ENCODE results near the gene TRIM63. TPM values are rescaled to one million over a fixed set of nuclear protein-coding genes. Genes with fewer than 3 reads are reported as not detected.

The TRIM63 gene
- under 0.01 TPM in 1 of 2 replicates, not detected in the other for total RNA-seq

GRCh38 chr1:26067432-26067911 lies at the start of gene TRIM63:
Gene TRIM63 (minus strand): TSS chr1:26067630. CDS start chr1:26067494, 136 bp downstream.

GRCh38 chr1:26111530-26112406 lies 44.3 kb upstream of the TRIM63 start, which contains the start of gene PDIK1L:
Gene PDIK1L (plus strand): TSS chr1:26111824. CDS start chr1:26114309, 2,485 bp downstream.

GRCh38 chr1:26045722-26046245 lies 21.6 kb downstream of the TRIM63 start, which contains the start of gene SLC30A2:
Gene SLC30A2 (minus strand): TSS chr1:26046118. CDS start chr1:26045896, 222 bp downstream.

GRCh38 chr1:26021647-26022403 lies 45.6 kb downstream of the TRIM63 start, which contains the start of gene EXTL1:
Gene EXTL1 (plus strand): TSS chr1:26021775. CDS start chr1:26022647, 872 bp downstream.

Other genes with a start within 250 kb of the TRIM63 start
- 31.3 and 33.9 TPM in 2 replicates for gene MTFR1L, start 247.7 kb downstream of the TRIM63 start, total RNA-seq
- 1.7 and 3.6 TPM in 2 replicates for gene AUNIP, start 208.2 kb downstream of the TRIM63 start, total RNA-seq
- 5.7 and 8.2 TPM in 2 replicates for gene PAQR7, start 191.9 kb downstream of the TRIM63 start, total RNA-seq
- 141 and 144 TPM in 2 replicates for gene STMN1, start 161.2 kb downstream of the TRIM63 start, total RNA-seq
- 8.5 and 8.6 TPM in 2 replicates for gene PAFAH2, start 69.6 kb downstream of the TRIM63 start, total RNA-seq
- gene EXTL1, start 45.9 kb downstream of the TRIM63 start, total RNA-seq: 0.06 and 0.13 TPM in 2 replicates
- not detected in 2 replicates for gene SLC30A2, start 21.5 kb downstream of the TRIM63 start, total RNA-seq
- gene PDIK1L, start 44.2 kb upstream of the TRIM63 start, total RNA-seq: 4.7 and 5.4 TPM in 2 replicates
- gene FAM110D, start 91.4 kb upstream of the TRIM63 start, total RNA-seq: under 0.01 and 0.06 TPM in 2 replicates
- not detected in 2 replicates for gene C1orf232, start 101.3 kb upstream of the TRIM63 start, total RNA-seq
- 18.5 and 27.1 TPM in 2 replicates for gene ZNF593, start 102.3 kb upstream of the TRIM63 start, total RNA-seq
- 0.19 TPM in 1 of 2 replicates, not detected in the other for gene ZNF593OS, start 104.2 kb upstream of the TRIM63 start, total RNA-seq
- gene CNKSR1, start 109.9 kb upstream of the TRIM63 start, total RNA-seq: 0.26 TPM in 1 of 2 replicates, not detected in the other
- not detected in 2 replicates for gene CATSPER4, start 123.0 kb upstream of the TRIM63 start, total RNA-seq
- 6.2 and 7.7 TPM in 2 replicates for gene CEP85, start 166.6 kb upstream of the TRIM63 start, total RNA-seq
- 117 and 123 TPM in 2 replicates for gene SH3BGRL3, start 212.5 kb upstream of the TRIM63 start, total RNA-seq
- gene UBXN11, start 239.0 kb upstream of the TRIM63 start, total RNA-seq: 4.8 and 5.3 TPM in 2 replicates